Inflammatory macrophage treated with lipopolysaccharide for 4 hours (primary cell): Measurements from ENCODE around the gene CLCA2.
"Not testable (repeated sequence)": the region's sequence is repeated elsewhere in the genome, so short reads cannot be mapped to it uniquely, and the experiment has no call there.

Experiments
- DNase-seq: peaks from one replicate; pipeline ENCODE4 v3.0.0-alpha.2; 2020

The CLCA2 gene

GRCh38 chr1:86478416-86479156, 54.6 kb downstream of the CLCA2 start:
- no peak for DNase-seq

GRCh38 chr1:86481966-86482365, 58.0 kb downstream of the CLCA2 start:
- DNase-seq = no peak

- no peak for DNase-seq
Observed at GRCh38 chr1:86487131-86487810, 63.3 kb downstream of the CLCA2 start.

- DNase-seq = no peak
Observed at GRCh38 chr1:86487811-86488141, 63.8 kb downstream of the CLCA2 start.

- DNase-seq = no peak
Observed at GRCh38 chr1:86489242-86489878, 65.4 kb downstream of the CLCA2 start.

GRCh38 chr1:86491171-86491950, 67.4 kb downstream of the CLCA2 start:
- DNase-seq = no peak

- DNase-seq = no peak
Observed at GRCh38 chr1:86498281-86498680, 74.3 kb downstream of the CLCA2 start.

- peak; percentile 80 for DNase-seq
Observed at GRCh38 chr1:86499987-86500593, 76.1 kb downstream of the CLCA2 start.

- DNase-seq = no peak
Observed at GRCh38 chr1:86500714-86501113, 76.7 kb downstream of the CLCA2 start.

- DNase-seq = not testable (repeated sequence)
Observed at GRCh38 chr1:86502125-86502646, 78.2 kb downstream of the CLCA2 start.

- DNase-seq = no peak
Observed at GRCh38 chr1:86502721-86503405, 78.9 kb downstream of the CLCA2 start.

- DNase-seq = no peak
Observed at GRCh38 chr1:86503406-86504136, 79.6 kb downstream of the CLCA2 start.

- DNase-seq = no peak
Observed at GRCh38 chr1:86504137-86504479, 80.1 kb downstream of the CLCA2 start.

GRCh38 chr1:86504895-86505563, 81.1 kb downstream of the CLCA2 start:
- no peak for DNase-seq

- no peak for DNase-seq
Observed at GRCh38 chr1:86505564-86505902, 81.6 kb downstream of the CLCA2 start.
